ENCODE measurements around the gene ATP8A2. TPM values are rescaled to one million over a fixed set of nuclear protein-coding genes. Genes with fewer than 3 reads are reported as not detected.

ATP8A2 gene
- total RNA-seq, 1 donor from 2014 or later, result 0.27 TPM

- Histone ChIP-seq H3K9me3 (replicated peaks) (no peaks in the 10 kb centered on the region), H3K27me3 (ENCODE audit: low read depth) (peaks cover 34% of the 10 kb centered on the region), H3K36me3 (no peaks in the 10 kb centered on the region), H3K4me3 (no peak overlapping the region), H3K4me1 (no peaks in the 10 kb centered on the region), H3K27ac (replicated peaks) (no peak overlapping the region)
- intact Hi-C loops (cut with micrococcal nuclease), result no loop called here
- TF ChIP-seq, protein P1, sequence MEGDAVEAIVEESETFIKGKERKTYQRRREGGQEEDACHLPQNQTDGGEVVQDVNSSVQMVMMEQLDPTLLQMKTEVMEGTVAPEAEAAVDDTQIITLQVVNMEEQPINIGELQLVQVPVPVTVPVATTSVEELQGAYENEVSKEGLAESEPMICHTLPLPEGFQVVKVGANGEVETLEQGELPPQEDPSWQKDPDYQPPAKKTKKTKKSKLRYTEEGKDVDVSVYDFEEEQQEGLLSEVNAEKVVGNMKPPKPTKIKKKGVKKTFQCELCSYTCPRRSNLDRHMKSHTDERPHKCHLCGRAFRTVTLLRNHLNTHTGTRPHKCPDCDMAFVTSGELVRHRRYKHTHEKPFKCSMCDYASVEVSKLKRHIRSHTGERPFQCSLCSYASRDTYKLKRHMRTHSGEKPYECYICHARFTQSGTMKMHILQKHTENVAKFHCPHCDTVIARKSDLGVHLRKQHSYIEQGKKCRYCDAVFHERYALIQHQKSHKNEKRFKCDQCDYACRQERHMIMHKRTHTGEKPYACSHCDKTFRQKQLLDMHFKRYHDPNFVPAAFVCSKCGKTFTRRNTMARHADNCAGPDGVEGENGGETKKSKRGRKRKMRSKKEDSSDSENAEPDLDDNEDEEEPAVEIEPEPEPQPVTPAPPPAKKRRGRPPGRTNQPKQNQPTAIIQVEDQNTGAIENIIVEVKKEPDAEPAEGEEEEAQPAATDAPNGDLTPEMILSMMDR (IDR thresholded peaks at IDR 0.05; ENCODE audit: borderline replicate concordance), result no peak
- no peak for DNase-seq
Measured at GRCh38 chr13:25920931-25921330, 549.2 kb downstream of the ATP8A2 start.

- no peak overlapping the region for H3K4me3 ChIP-seq
- DNase-seq, result no peak
- no peaks in the 10 kb centered on the region for H3K9me3 ChIP-seq (replicated peaks)
- H3K27ac ChIP-seq (replicated peaks), result no peak overlapping the region
- peaks cover 44% of the 10 kb centered on the region for H3K27me3 ChIP-seq (ENCODE audit: low read depth)
- TF ChIP-seq, protein P1 (IDR thresholded peaks at IDR 0.05; ENCODE audit: borderline replicate concordance), result no peak
- H3K4me1 ChIP-seq, result no peaks in the 10 kb centered on the region
- no peaks in the 10 kb centered on the region for H3K36me3 ChIP-seq
- intact Hi-C loops (cut with micrococcal nuclease), result no loop called here
Measured at GRCh38 chr13:25922376-25922775, 550.6 kb downstream of the ATP8A2 start.

GRCh38 chr13:25923217-25924085 lies 551.7 kb downstream of the ATP8A2 start:
- Histone ChIP-seq H3K4me3 (no peak overlapping the region), H3K27me3 (ENCODE audit: low read depth) (peaks cover 46% of the 10 kb centered on the region), H3K27ac (replicated peaks) (no peak overlapping the region), H3K9me3 (replicated peaks) (no peaks in the 10 kb centered on the region), H3K4me1 (no peaks in the 10 kb centered on the region), H3K36me3 (no peaks in the 10 kb centered on the region)
- DNase-seq, result no peak
- intact Hi-C loops (cut with micrococcal nuclease), result no loop called here
- TF ChIP-seq, protein P1 (IDR thresholded peaks at IDR 0.05; ENCODE audit: borderline replicate concordance), result no peak

DNA sequence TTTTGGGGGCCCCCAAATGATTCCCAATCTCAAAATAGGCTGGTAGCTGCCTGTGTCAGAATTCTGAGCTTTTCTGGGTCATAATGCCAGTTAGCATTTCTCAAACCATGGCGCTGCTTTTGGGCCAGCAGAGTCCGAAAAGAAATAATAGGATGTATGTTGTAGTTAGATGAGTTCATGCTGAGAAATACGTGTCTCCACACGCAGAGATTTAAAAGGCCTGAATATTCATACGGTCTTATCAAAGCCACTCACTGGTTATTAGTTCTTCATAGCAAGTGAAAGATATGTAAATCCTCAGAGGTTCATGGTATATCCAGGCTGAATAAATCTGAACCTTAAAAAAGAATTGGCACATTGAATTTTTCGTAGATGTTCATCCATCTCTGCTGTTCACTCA lies 555.6 kb downstream of the ATP8A2 start:
- no peaks in the 10 kb centered on the region for H3K4me1 ChIP-seq
- no peaks in the 10 kb centered on the region for H3K36me3 ChIP-seq
- TF ChIP-seq, protein P1 (IDR thresholded peaks at IDR 0.05; ENCODE audit: borderline replicate concordance), result no peak
- no peak overlapping the region for H3K27ac ChIP-seq (replicated peaks)
- no peak for DNase-seq
- peaks cover 53% of the 10 kb centered on the region for H3K27me3 ChIP-seq (ENCODE audit: low read depth)
- intact Hi-C loops (cut with micrococcal nuclease), result no loop called here
- no peaks in the 10 kb centered on the region for H3K9me3 ChIP-seq (replicated peaks)
- H3K4me3 ChIP-seq, result no peak overlapping the region

DNA sequence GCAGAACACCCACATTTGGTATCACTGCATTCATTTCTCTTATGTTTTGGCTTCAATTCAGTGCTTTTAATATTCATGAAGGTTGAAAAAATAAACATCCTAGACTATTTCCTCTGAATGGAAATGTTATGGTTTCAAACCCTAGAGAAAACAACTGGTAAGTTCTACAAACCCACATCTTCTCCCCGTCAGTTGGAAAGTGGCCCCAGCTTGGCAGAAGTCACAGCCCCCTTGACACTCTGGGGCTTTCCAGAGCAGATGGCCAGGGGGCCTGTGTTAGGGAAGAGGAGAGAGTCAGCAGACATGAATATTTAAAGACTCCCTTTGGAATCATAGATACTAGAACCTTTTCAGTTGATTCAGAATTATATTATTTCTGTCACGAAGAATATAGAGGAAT lies 556.2 kb downstream of the ATP8A2 start:
- no peaks in the 10 kb centered on the region for H3K4me1 ChIP-seq
- intact Hi-C loops (cut with micrococcal nuclease), result no loop called here

More for the DNA sequence above, 556.2 kb downstream of the ATP8A2 start:
- Histone ChIP-seq H3K27me3 (ENCODE audit: low read depth) (peaks cover 59% of the 10 kb centered on the region), H3K36me3 (no peaks in the 10 kb centered on the region), H3K9me3 (replicated peaks) (no peaks in the 10 kb centered on the region), H3K4me3 (no peak overlapping the region), H3K27ac (replicated peaks) (no peak overlapping the region)
- no peak for DNase-seq
- TF ChIP-seq, protein P1 (IDR thresholded peaks at IDR 0.05; ENCODE audit: borderline replicate concordance), result no peak

Measured in left ventricle myocardium inferior (tissue), 1 donor.